HUES48 (cell line): Measurements from ENCODE around the gene TMBIM6.
"Not testable (repeated sequence)": the region's sequence is repeated elsewhere in the genome, so short reads cannot be mapped to it uniquely, and the experiment has no call there.

Experiments
- H3K27ac ChIP-seq: one replicate; pipeline ENCODE4 v1.7.0; 2013; ENCODE audit warnings: low read depth, low read length, inconsistent platforms
- H3K27me3 ChIP-seq: 2 replicates; pipeline ENCODE4 v1.6.1; 2013; ENCODE audit warnings: mild to moderate bottlenecking, low read length; ENCODE audit not compliant: control insufficient read depth, insufficient read depth
- H3K36me3 ChIP-seq: 2 replicates; pipeline ENCODE4 v1.6.1; 2013; ENCODE audit warnings: low read length; ENCODE audit not compliant: control insufficient read depth, insufficient read depth
- H3K4me1 ChIP-seq: 2 replicates; pipeline ENCODE4 v1.6.1; 2013; ENCODE audit warnings: mild to moderate bottlenecking, low read length; ENCODE audit not compliant: control insufficient read depth, insufficient read depth
- H3K4me3 ChIP-seq: 2 replicates; pipeline ENCODE4 v1.5.1; 2013; ENCODE audit warnings: mild to moderate bottlenecking, low read depth, low read length
- H3K9ac ChIP-seq: 2 replicates; pipeline ENCODE4 v1.6.1; 2013; ENCODE audit warnings: mild to moderate bottlenecking, low read depth, low read length, moderate library complexity
- H3K9me3 ChIP-seq: 2 replicates; pipeline ENCODE4 v1.6.1; 2013; ENCODE audit warnings: low read length; ENCODE audit not compliant: control insufficient read depth, insufficient read depth

The TMBIM6 gene

GRCh38 chr12:49776858-49777257 lies 35.5 kb downstream of the TMBIM6 start:
- no peak overlapping the region for H3K27ac ChIP-seq
- H3K27me3 ChIP-seq: peaks cover 11% of the 10 kb centered on the region; the same call in 1 of the 2 replicates
- no peaks in the 10 kb centered on the region for H3K9me3 ChIP-seq
- H3K4me1 ChIP-seq: 0 out of 2 replicates have a peak, but pooled peaks cover 2% of the 10 kb centered on the region
- H3K4me3 ChIP-seq: no peak overlapping the region
- no peaks in the 10 kb centered on the region for H3K36me3 ChIP-seq
- no peak overlapping the region for H3K9ac ChIP-seq

DNA sequence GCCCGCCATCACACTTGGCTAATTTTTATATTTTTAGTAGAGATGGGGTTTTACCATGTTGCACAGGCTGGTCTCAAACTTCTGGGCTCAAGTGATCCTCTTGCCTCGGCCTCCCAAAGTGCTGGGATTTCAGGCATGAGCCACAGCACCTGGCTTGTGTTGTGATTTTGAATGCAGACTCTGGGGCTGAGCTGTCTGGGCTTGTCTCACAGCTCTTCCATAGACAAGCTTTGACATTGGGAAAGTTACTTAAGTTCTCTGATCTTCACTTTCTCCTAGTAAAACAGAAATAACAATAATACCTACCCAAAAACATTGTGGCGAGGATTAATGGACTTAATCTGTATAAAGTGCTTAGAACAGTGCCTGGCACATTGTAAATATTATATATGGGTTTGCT lies 36.0 kb downstream of the TMBIM6 start:
- H3K4me1 ChIP-seq: 0 out of 2 replicates have a peak, but pooled peaks cover 2% of the 10 kb centered on the region
- no peak overlapping the region for H3K9ac ChIP-seq
- H3K27ac ChIP-seq: no peak overlapping the region

GRCh38 chr12:49777800-49778748 lies 36.7 kb downstream of the TMBIM6 start:
- Histone ChIP-seq H3K9me3 (no peaks in the 10 kb centered on the region), H3K36me3 (no peaks in the 10 kb centered on the region), H3K27ac (no peak overlapping the region), H3K27me3 (peaks cover 11% of the 10 kb centered on the region; the same call in 1 of the 2 replicates), H3K4me1 (0 out of 2 replicates have a peak, but pooled peaks cover 2% of the 10 kb centered on the region), H3K4me3 (no peak overlapping the region), H3K9ac (no peak overlapping the region)

More for the DNA sequence above, 36.0 kb downstream of the TMBIM6 start:
- H3K36me3 ChIP-seq: no peaks in the 10 kb centered on the region
- H3K9me3 ChIP-seq: no peaks in the 10 kb centered on the region
- no peak overlapping the region for H3K4me3 ChIP-seq
- H3K27me3 ChIP-seq: peaks cover 11% of the 10 kb centered on the region; the same call in 1 of the 2 replicates

DNA sequence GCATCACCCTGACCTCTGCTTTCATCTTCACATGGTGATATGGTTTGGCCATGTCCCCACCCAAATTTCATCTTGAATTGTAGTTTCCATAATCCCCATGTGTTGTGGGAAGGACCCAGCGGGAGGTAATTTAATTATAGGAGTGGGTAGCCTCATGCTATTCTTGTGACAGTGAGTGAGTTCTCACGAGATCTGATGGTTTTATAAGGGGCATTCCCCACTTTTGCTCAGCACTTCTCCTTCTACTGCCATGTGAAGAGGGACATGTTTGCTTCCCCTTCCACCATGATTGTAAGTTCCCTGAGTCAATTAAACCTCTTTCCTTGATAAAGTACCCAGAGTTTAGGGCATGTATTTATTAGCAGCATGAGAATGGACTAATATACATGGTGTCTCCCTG lies 38.2 kb downstream of the TMBIM6 start:
- H3K36me3 ChIP-seq: no peaks in the 10 kb centered on the region
- peaks cover 11% of the 10 kb centered on the region; the same call in 1 of the 2 replicates for H3K27me3 ChIP-seq
- H3K9ac ChIP-seq: no peak overlapping the region
- H3K27ac ChIP-seq: no peak overlapping the region
- no peaks in the 10 kb centered on the region for H3K9me3 ChIP-seq
- H3K4me1 ChIP-seq: 0 out of 2 replicates have a peak, but pooled peaks cover 2% of the 10 kb centered on the region
- no peak overlapping the region for H3K4me3 ChIP-seq

GRCh38 chr12:49780914-49781313 lies 39.6 kb downstream of the TMBIM6 start:
- H3K4me3 ChIP-seq, H3K27ac ChIP-seq, H3K36me3 ChIP-seq, H3K9ac ChIP-seq, H3K9me3 ChIP-seq, H3K4me1 ChIP-seq: not testable (repeated sequence)
- peaks cover 11% of the 10 kb centered on the region; the same call in 1 of the 2 replicates for H3K27me3 ChIP-seq

GRCh38 chr12:49783917-49784676 lies 42.7 kb downstream of the TMBIM6 start:
- Histone ChIP-seq H3K27ac (no peak overlapping the region), H3K9ac (no peak overlapping the region), H3K4me1 (no peaks in the 10 kb centered on the region), H3K4me3 (no peak overlapping the region), H3K36me3 (no peaks in the 10 kb centered on the region), H3K9me3 (no peaks in the 10 kb centered on the region), H3K27me3 (peaks cover 11% of the 10 kb centered on the region; the same call in 1 of the 2 replicates)

DNA sequence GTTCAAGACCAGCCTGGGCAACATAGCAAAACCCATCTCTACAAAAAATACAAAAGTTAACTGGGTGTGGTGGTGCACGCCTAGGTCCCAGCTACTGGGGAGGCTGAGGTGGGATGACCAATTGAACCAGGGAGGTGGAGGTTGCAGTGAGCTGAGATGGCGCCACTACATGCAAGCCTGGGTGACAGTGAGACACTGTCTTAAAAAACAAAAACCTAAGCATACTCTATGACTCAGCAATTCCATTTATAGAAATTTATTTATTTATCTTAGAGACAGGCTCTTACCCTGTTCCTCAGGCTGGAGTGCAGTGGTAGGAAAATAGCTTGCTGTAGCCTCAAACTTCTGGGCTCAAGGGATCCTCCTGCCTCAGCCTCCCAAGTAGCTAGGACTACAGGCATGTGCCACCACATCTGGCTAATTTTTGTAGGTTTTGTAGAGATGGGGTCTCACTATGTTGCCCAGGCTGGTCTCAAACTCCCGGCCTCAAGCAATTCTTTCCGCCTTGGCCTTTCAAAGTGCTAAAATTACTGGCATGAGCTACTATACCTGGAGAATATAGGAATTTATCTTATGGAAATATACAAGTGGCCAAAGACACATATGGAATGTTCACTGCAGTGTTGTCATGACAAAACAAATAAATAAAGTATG lies 43.5 kb downstream of the TMBIM6 start:
- H3K9me3 ChIP-seq: no peaks in the 10 kb centered on the region
- peaks cover 7% of the 10 kb centered on the region; the same call in 1 of the 2 replicates for H3K27me3 ChIP-seq
- no peak overlapping the region for H3K27ac ChIP-seq
- no peaks in the 10 kb centered on the region for H3K4me1 ChIP-seq
- H3K9ac ChIP-seq: no peak overlapping the region
- no peak overlapping the region for H3K4me3 ChIP-seq
- no peaks in the 10 kb centered on the region for H3K36me3 ChIP-seq

DNA sequence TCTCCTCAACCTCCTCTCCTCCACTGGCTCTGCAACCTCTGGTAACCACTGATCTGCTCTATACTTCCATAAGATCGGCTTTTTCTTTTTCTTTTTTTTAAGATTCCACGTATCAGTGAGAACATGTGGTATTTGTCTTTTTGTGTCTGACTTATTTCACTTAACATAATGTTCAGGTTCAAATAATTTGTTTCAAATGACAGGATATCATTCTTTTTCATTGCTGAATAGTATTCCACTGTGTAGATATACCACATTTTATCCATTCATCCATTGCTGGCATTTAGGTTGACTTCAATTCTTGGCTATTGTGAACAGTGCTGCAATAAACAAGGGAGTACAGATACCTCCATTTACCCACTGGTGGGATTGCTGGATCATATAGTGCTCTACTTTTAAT lies 46.3 kb downstream of the TMBIM6 start:
- no peaks in the 10 kb centered on the region for H3K36me3 ChIP-seq
- H3K27ac ChIP-seq: no peak overlapping the region
- H3K9ac ChIP-seq: no peak overlapping the region
- H3K4me3 ChIP-seq: no peak overlapping the region
- H3K9me3 ChIP-seq: no peaks in the 10 kb centered on the region
- H3K27me3 ChIP-seq: no peaks in the 10 kb centered on the region
- H3K4me1 ChIP-seq: no peaks in the 10 kb centered on the region

- Histone ChIP-seq H3K4me3 (no peak overlapping the region), H3K9me3 (no peaks in the 10 kb centered on the region), H3K36me3 (no peaks in the 10 kb centered on the region), H3K9ac (no peak overlapping the region), H3K4me1 (no peaks in the 10 kb centered on the region), H3K27me3 (no peaks in the 10 kb centered on the region), H3K27ac (no peak overlapping the region)
These were observed 48.6 kb downstream of the TMBIM6 start for GRCh38 chr12:49789992-49790391.

DNA sequence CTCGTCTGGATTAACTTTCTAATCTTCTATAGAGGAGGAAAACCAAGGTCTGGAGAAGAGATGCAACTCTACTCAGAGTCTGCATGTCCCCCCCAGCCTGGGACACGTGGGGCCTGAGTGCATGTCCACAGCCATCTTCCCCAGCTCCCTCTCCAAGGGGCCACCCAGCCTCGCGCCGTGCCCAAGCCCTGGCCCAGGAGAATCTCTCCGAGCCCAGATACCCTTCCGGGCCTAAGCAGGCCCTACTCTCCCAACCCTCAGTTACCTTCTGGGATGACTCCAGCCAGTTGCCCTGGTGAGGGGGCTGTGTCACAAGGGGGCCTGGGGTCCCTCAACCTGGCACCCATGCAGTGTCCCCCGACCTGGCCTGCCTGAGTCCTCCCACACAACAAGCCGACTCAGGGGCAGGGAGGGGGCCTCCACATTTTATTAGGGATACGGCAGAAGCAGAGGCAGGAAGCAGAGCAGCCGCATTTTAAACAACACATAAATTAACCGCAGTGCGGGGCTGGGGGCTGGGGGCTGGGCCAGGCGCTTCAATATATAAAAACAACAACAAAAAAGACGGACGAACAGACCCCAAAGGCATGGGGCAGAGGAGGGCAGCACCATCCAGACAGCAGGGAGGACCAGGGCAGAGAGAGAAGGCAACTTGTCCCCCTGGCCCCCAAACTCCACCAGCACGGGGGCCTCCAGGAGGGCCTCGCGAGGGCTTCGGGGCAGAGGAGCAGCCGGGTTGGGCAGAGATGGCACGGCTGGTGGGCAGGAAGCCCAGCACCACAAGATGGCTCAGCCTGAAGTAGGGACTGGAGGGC lies 49.6 kb downstream of the TMBIM6 start:
- H3K4me3 ChIP-seq: no peak overlapping the region
- H3K9me3 ChIP-seq: no peaks in the 10 kb centered on the region
- H3K4me1 ChIP-seq: no peaks in the 10 kb centered on the region
- 0 out of 2 replicates have a peak, but pooled peaks cover 2% of the 10 kb centered on the region for H3K36me3 ChIP-seq
- no peak overlapping the region for H3K27ac ChIP-seq
- no peaks in the 10 kb centered on the region for H3K27me3 ChIP-seq
- no peak overlapping the region for H3K9ac ChIP-seq
